ENCODE measurements around the gene ABCD2.
"Not testable (repeated sequence)": the region's sequence is repeated elsewhere in the genome, so short reads cannot be mapped to it uniquely, and the experiment has no call there.

Gene ABCD2

DNA sequence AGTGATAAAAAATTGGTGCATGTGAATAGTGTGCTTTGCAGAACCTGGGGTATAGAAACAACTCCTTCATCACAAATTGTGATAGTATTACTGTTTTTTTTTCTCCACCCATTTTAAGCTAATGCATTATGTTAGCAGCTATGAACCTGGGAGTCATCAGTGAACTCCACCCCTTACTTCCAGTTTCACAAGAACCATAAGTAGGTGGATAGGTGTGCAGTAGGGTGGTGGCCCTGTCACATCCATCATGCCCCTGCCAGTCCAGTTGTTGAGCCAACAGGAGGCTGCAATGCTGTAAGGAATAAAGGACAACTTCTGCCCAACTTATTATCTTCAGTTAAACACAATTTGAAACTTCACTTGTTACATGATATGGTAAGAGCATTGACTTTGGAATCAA is 85.7 kb downstream of the ABCD2 start:
- Histone ChIP-seq H3K27ac (ENCODE audit: low read length) (no peak overlapping the region), H3K4me1 (ENCODE audit: control insufficient read depth in 1 of 2, insufficient read depth in 2 of 2, low read length in 2 of 2) (no peaks in the 10 kb centered on the region), H3K9me3 (ENCODE audit: control insufficient read depth in 1 of 2, low read length in 2 of 2) (no peaks in the 10 kb centered on the region), H3K4me3 (ENCODE audit: low read depth in 1 of 2, low read length in 2 of 2) (no peak overlapping the region), H3K36me3 (ENCODE audit: control insufficient read depth in 1 of 2, insufficient read depth in 2 of 2, low read length in 2 of 2) (no peaks in the 10 kb centered on the region), H3K27me3 (ENCODE audit: low read depth, low read length) (no peaks in the 10 kb centered on the region)

GRCh38 chr12:39532448-39532847 is 87.2 kb downstream of the ABCD2 start:
- no peak overlapping the region for H3K27ac ChIP-seq (ENCODE audit: low read length)
- H3K9me3 ChIP-seq (ENCODE audit: control insufficient read depth in 1 of 2, low read length in 2 of 2) = no peaks in the 10 kb centered on the region
- no peaks in the 10 kb centered on the region for H3K4me1 ChIP-seq (ENCODE audit: control insufficient read depth in 1 of 2, insufficient read depth in 2 of 2, low read length in 2 of 2)
- no peak overlapping the region for H3K4me3 ChIP-seq (ENCODE audit: low read depth in 1 of 2, low read length in 2 of 2)
- no peaks in the 10 kb centered on the region for H3K27me3 ChIP-seq (ENCODE audit: low read depth, low read length)
- no peaks in the 10 kb centered on the region for H3K36me3 ChIP-seq (ENCODE audit: control insufficient read depth in 1 of 2, insufficient read depth in 2 of 2, low read length in 2 of 2)

DNA sequence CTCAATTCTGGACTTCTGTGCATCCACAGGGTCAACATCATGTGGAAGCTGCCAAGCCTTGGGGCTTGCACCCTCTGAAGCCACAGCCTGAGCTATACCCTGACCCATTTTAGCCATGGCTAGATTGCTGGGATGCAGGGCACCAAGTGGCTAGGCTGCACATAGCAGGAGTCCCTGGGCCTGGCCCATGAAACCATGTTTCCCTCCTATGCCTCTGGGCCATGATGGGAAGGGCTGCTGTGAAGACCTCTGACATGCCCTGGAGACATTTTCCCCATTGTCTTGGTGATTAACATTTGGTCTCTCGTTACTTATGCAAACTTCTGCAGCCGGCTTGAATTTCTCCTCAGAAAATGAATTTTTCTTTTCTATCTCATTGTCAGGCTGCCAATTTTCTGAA is 92.6 kb downstream of the ABCD2 start:
- peaks cover 0 to 3% of the 10 kb centered on the region in 2 donors for H3K9me3 ChIP-seq (ENCODE audit: control insufficient read depth in 1 of 2, low read length in 2 of 2)
- H3K36me3 ChIP-seq (ENCODE audit: control insufficient read depth in 1 of 2, insufficient read depth in 2 of 2, low read length in 2 of 2) = no peaks in the 10 kb centered on the region
- no peaks in the 10 kb centered on the region for H3K4me1 ChIP-seq (ENCODE audit: control insufficient read depth in 1 of 2, insufficient read depth in 2 of 2, low read length in 2 of 2)
- no peak overlapping the region for H3K27ac ChIP-seq (ENCODE audit: low read length)
- no peak overlapping the region for H3K4me3 ChIP-seq (ENCODE audit: low read depth in 1 of 2, low read length in 2 of 2)
- no peaks in the 10 kb centered on the region for H3K27me3 ChIP-seq (ENCODE audit: low read depth, low read length)

DNA sequence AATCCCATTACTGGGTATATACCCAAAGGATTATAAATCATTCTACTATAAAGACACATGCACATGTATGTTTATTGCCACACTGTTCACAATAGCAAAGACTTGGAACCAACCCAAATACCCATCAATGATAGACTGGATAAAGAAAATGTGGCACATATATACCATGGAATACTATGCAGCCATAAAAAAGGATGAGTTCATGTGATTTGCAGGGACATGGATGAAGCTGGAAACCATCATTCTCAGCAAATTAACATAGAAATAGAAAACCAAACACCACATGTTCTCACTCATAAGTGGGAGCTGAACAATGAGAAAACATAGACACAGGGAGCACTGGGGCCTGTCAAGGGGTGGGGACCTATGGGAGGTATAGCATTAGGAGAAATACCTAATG is 97.4 kb downstream of the ABCD2 start:
- H3K9me3 ChIP-seq (ENCODE audit: control insufficient read depth in 1 of 2, low read length in 2 of 2); H3K4me1 ChIP-seq (ENCODE audit: control insufficient read depth in 1 of 2, insufficient read depth in 2 of 2, low read length in 2 of 2); H3K27me3 ChIP-seq (ENCODE audit: low read depth, low read length); H3K36me3 ChIP-seq (ENCODE audit: control insufficient read depth in 1 of 2, insufficient read depth in 2 of 2, low read length in 2 of 2); H3K4me3 ChIP-seq (ENCODE audit: low read depth in 1 of 2, low read length in 2 of 2); H3K27ac ChIP-seq (ENCODE audit: low read length): not testable (repeated sequence)

DNA sequence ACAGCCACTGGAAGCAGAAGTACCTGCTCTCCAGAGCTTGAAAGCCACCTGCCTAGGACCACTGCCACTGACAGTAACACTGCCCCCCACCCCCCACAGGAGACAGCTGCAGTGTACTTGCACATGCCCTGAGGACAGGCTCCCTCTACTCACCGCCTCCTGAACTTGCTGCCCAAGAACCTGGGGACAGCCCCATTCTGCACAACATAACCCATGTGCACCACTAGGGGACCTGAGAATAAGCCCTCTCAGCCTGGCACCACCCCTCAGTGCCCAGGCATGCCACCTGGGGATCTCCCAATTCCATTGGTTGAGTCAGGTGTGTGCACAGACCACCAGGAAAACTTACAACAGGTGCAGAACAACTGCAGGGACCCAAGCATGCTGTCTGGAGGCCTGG is 109.6 kb downstream of the ABCD2 start:
- Histone ChIP-seq H3K27me3 (ENCODE audit: low read depth, low read length) (no peaks in the 10 kb centered on the region), H3K4me3 (ENCODE audit: low read depth in 1 of 2, low read length in 2 of 2) (no peak overlapping the region), H3K36me3 (ENCODE audit: control insufficient read depth in 1 of 2, insufficient read depth in 2 of 2, low read length in 2 of 2) (no peaks in the 10 kb centered on the region), H3K4me1 (ENCODE audit: control insufficient read depth in 1 of 2, insufficient read depth in 2 of 2, low read length in 2 of 2) (no peaks in the 10 kb centered on the region), H3K27ac (ENCODE audit: low read length) (no peak overlapping the region), H3K9me3 (ENCODE audit: control insufficient read depth in 1 of 2, low read length in 2 of 2) (peaks cover 4 to 5% of the 10 kb centered on the region in 2 donors)

GRCh38 chr12:39505554-39505953 is 114.0 kb downstream of the ABCD2 start:
- no peak overlapping the region for H3K4me3 ChIP-seq (ENCODE audit: low read depth in 1 of 2, low read length in 2 of 2)
- H3K4me1 ChIP-seq (ENCODE audit: control insufficient read depth in 1 of 2, insufficient read depth in 2 of 2, low read length in 2 of 2) = no peaks in the 10 kb centered on the region
- peaks cover 0 to 1% of the 10 kb centered on the region in 2 donors for H3K9me3 ChIP-seq (ENCODE audit: control insufficient read depth in 1 of 2, low read length in 2 of 2)
- no peaks in the 10 kb centered on the region for H3K27me3 ChIP-seq (ENCODE audit: low read depth, low read length)
- H3K36me3 ChIP-seq (ENCODE audit: control insufficient read depth in 1 of 2, insufficient read depth in 2 of 2, low read length in 2 of 2) = no peaks in the 10 kb centered on the region
- H3K27ac ChIP-seq (ENCODE audit: low read length) = no peak overlapping the region

DNA sequence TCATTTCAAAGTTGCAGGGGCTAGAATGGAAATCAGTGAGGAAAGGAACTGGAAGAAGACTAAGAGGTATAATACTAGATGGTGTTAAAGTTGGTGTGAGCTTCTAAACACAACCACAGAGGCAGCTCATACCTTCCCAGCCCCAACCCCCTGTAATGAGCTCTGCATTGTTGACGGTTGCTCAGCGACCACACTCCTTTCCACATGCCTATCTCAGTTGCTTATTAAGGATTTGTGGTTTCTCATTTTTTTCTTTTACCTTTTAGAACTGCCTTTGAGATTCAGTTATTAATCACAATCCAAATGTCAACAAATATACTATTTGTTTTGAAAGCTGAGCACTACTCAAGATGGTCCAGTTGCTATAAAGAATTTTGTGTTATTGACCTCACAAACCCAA is 114.6 kb downstream of the ABCD2 start:
- Histone ChIP-seq H3K36me3 (ENCODE audit: control insufficient read depth in 1 of 2, insufficient read depth in 2 of 2, low read length in 2 of 2) (no peaks in the 10 kb centered on the region), H3K4me1 (ENCODE audit: control insufficient read depth in 1 of 2, insufficient read depth in 2 of 2, low read length in 2 of 2) (no peaks in the 10 kb centered on the region), H3K4me3 (ENCODE audit: low read depth in 1 of 2, low read length in 2 of 2) (no peak overlapping the region), H3K27ac (ENCODE audit: low read length) (no peak overlapping the region), H3K27me3 (ENCODE audit: low read depth, low read length) (no peaks in the 10 kb centered on the region), H3K9me3 (ENCODE audit: control insufficient read depth in 1 of 2, low read length in 2 of 2) (no peaks in the 10 kb centered on the region)

DNA sequence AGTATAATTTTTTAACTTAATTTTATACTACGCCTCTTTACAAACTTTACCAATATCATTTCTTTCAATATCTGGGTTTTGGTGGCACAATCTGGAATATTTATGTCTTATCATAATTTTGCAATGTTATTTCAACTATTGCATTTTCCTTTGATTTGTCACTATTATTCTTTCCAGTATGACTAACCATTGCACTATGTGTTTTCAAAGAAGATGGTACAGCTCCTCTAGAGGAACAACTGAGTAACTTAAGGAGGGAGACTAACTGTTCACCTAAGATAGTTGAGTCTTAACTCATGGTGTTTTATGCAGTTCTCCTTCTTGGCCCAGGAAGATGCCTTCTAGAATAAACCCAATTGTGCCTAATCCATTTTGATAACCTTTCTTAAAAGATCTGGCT is 116.2 kb downstream of the ABCD2 start:
- H3K4me3 ChIP-seq (ENCODE audit: low read depth in 1 of 2, low read length in 2 of 2) = no peak overlapping the region
- no peaks in the 10 kb centered on the region for H3K27me3 ChIP-seq (ENCODE audit: low read depth, low read length)
- H3K4me1 ChIP-seq (ENCODE audit: control insufficient read depth in 1 of 2, insufficient read depth in 2 of 2, low read length in 2 of 2) = no peaks in the 10 kb centered on the region
- H3K36me3 ChIP-seq (ENCODE audit: control insufficient read depth in 1 of 2, insufficient read depth in 2 of 2, low read length in 2 of 2) = no peaks in the 10 kb centered on the region
- no peak overlapping the region for H3K27ac ChIP-seq (ENCODE audit: low read length)
- no peaks in the 10 kb centered on the region for H3K9me3 ChIP-seq (ENCODE audit: control insufficient read depth in 1 of 2, low read length in 2 of 2)

DNA sequence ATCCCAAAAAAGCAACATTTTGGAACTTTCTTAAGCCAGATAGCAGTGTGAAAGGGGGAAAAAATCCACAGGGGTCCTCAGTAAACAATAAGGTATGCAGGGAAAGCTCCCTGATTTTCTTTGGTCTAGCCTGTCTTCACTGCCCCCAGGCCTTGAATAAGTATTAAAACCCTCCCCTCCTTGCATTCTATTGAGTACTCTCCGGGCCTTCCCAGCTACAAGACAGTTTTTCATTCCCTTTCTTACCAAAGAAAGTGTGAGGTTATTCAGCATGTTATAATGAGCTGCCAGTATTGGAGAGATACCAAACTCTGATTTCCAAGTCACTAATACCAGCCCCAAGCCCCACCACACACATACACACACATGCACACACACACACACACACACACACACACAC is 116.9 kb downstream of the ABCD2 start:
- Histone ChIP-seq H3K36me3 (ENCODE audit: control insufficient read depth in 1 of 2, insufficient read depth in 2 of 2, low read length in 2 of 2) (no peaks in the 10 kb centered on the region), H3K4me3 (ENCODE audit: low read depth in 1 of 2, low read length in 2 of 2) (no peak overlapping the region), H3K9me3 (ENCODE audit: control insufficient read depth in 1 of 2, low read length in 2 of 2) (no peaks in the 10 kb centered on the region), H3K27ac (ENCODE audit: low read length) (no peak overlapping the region), H3K4me1 (ENCODE audit: control insufficient read depth in 1 of 2, insufficient read depth in 2 of 2, low read length in 2 of 2) (no peaks in the 10 kb centered on the region), H3K27me3 (ENCODE audit: low read depth, low read length) (no peaks in the 10 kb centered on the region)

Data from muscle layer of duodenum (tissue), 2 donors.